ENCODE data around the gene INSL3. TPM values are rescaled to one million over a fixed set of nuclear protein-coding genes. Genes with fewer than 3 reads are reported as not detected.

INSL3 gene
- polyA plus RNA-seq, 3 donors, result 0.25 to 1.7 (median 0.64) TPM

DNA sequence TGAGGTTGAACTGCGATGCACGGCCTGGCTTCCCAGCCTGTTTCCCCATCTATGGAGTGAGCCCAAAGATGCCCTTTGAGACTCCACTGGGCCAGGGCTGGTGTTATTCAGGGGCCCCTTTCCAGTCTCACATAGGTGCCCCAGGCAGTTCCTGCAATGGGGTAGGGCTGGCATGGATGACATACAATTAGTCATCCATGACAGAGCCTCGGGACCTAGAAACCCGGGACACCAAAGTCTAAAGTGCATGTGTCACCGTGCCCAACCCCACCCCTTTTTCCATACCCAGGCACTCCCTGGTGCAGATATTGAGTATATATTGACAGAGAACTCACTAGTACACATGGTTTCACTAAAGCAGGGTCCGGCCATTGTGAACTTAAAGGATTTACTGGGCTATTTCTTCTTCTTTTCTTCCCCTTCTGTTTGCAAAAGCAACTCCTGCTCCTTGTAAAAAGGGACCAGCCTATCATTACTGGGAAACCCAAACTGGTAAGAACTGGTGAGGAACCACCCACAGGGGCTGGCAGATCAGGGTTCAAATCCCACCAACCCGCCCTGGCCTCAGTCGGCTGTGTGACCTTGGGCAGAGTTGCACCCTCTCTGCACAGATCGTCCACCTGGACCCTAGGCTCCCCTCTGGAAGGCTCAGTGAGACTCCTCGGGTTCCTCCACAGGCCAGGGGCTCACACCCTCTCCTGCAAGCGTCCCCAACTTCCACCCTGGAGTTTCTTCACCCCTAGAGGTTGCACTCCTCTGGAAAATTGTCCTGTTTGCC lies 23.7 kb downstream of the INSL3 start:
- no peak overlapping the region for H3K27ac ChIP-seq (ENCODE audit: low read depth in 1 of 2, low read length in 2 of 2)
- peaks cover 0 to 15% (median 0%) of the 10 kb centered on the region in 7 donors for H3K9me3 Mint-ChIP-seq
- H3K36me3 Mint-ChIP-seq, result no peaks in the 10 kb centered on the region
- H3K27ac Mint-ChIP-seq, result peak overlapping the region in 2 of 7 donors; percentile 52 to 84
- no peaks in the 10 kb centered on the region for H4K20me1 ChIP-seq (ENCODE audit: insufficient read depth, low read length)
- peaks cover 9 to 32% of the 10 kb centered on the region in 2 donors for H3K27me3 ChIP-seq (ENCODE audit: control insufficient read depth in 2 of 2, insufficient read depth in 2 of 2, low read length in 2 of 2)
- no peak overlapping the region for H2AFZ ChIP-seq (ENCODE audit: insufficient read depth, low read depth, low read length, poor library complexity, severe bottlenecking)
- peak; percentile 48 to 72 (median 50) for DNase-seq
- no peaks in the 10 kb centered on the region for H3K36me3 ChIP-seq (replicated peaks in 1 of 2; ENCODE audit: control insufficient read depth in 1 of 2, insufficient read depth in 2 of 2, low read length in 2 of 2)
- TF ChIP-seq, protein P1, sequence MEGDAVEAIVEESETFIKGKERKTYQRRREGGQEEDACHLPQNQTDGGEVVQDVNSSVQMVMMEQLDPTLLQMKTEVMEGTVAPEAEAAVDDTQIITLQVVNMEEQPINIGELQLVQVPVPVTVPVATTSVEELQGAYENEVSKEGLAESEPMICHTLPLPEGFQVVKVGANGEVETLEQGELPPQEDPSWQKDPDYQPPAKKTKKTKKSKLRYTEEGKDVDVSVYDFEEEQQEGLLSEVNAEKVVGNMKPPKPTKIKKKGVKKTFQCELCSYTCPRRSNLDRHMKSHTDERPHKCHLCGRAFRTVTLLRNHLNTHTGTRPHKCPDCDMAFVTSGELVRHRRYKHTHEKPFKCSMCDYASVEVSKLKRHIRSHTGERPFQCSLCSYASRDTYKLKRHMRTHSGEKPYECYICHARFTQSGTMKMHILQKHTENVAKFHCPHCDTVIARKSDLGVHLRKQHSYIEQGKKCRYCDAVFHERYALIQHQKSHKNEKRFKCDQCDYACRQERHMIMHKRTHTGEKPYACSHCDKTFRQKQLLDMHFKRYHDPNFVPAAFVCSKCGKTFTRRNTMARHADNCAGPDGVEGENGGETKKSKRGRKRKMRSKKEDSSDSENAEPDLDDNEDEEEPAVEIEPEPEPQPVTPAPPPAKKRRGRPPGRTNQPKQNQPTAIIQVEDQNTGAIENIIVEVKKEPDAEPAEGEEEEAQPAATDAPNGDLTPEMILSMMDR (IDR thresholded peaks at IDR 0.05), result no peak
- H3K79me2 ChIP-seq (ENCODE audit: insufficient read depth, low read length), result no peaks in the 10 kb centered on the region
- peaks cover 51 to 62% (median 56%) of the 10 kb centered on the region in 3 donors for H3K27me3 Mint-ChIP-seq (ENCODE audit: low read depth in 3 of 3)
- intact Hi-C loops (cut with micrococcal nuclease), result no loop called here
- 91% methylated on average over 5 of the region's 11 CpGs for WGBS (ENCODE audit: insufficient coverage)
- H3K4me2 ChIP-seq (replicated peaks; ENCODE audit: extremely low read depth, low read length, poor library complexity, severe bottlenecking), result no peak overlapping the region
- H3K9me3 ChIP-seq (replicated peaks in 1 of 2; ENCODE audit: control insufficient read depth in 1 of 2, insufficient read depth in 1 of 2, low read length in 2 of 2), result no peaks in the 10 kb centered on the region
- no peak overlapping the region for H3K4me3 ChIP-seq (replicated peaks in 1 of 3; ENCODE audit: low read depth in 2 of 3, low read length in 3 of 3)
- H3K9ac ChIP-seq (ENCODE audit: insufficient read depth, low read length, poor library complexity, severe bottlenecking), result no peak overlapping the region
- peaks cover 21% of the 10 kb centered on the region for H3K4me1 Mint-ChIP-seq
- H3K4me1 ChIP-seq (ENCODE audit: control insufficient read depth in 1 of 2, insufficient read depth in 2 of 2, low read length in 2 of 2), result peaks cover 11 to 18% of the 10 kb centered on the region in 2 donors
- peak overlapping the region in 1 of 2 donors; percentile 35 for H3K4me3 Mint-ChIP-seq

DNA sequence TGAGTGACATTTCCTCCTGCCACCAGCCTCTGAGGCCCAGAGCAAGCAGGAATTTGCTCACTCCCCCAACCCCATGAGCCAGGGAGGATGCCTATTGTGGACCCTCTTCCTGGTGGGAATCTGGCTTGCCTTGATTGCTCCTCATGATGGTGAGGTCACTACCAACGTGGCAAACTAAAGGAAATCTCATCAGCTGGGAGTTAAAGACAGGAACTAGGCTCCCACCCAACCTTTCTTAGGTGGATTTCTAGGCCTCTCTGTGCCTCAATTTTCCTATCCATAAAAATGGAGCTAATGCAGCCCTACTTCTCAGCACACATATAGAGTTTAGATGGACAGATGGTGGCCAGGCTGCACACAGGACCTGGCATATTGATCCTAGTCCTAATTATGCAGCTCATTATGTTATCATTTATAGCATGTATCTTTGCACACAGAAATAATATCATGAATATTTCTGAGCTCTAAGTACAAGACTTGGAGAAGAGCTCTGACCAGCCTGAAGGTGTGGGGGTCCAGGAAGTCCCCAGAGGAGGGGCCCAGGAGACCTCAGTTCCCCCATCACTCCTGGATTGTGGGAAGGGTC lies 24.4 kb downstream of the INSL3 start:
- peaks cover 0 to 15% (median 0%) of the 10 kb centered on the region in 7 donors for H3K9me3 Mint-ChIP-seq
- H3K4me3 Mint-ChIP-seq, result no peak overlapping the region
- H3K4me2 ChIP-seq (replicated peaks; ENCODE audit: extremely low read depth, low read length, poor library complexity, severe bottlenecking), result no peak overlapping the region

More for the DNA sequence above, 24.4 kb downstream of the INSL3 start:
- TF ChIP-seq, protein P1 (IDR thresholded peaks at IDR 0.05), result no peak
- H3K9me3 ChIP-seq (replicated peaks in 1 of 2; ENCODE audit: control insufficient read depth in 1 of 2, insufficient read depth in 1 of 2, low read length in 2 of 2), result no peaks in the 10 kb centered on the region
- Mint-ChIP-seq H3K27me3 (ENCODE audit: low read depth in 3 of 3) (peaks cover 50 to 65% (median 61%) of the 10 kb centered on the region in 3 donors), H3K27ac (no peak overlapping the region), H3K36me3 (no peaks in the 10 kb centered on the region), H3K4me1 (peaks cover 17% of the 10 kb centered on the region)
- DNase-seq, result no peak
- peaks cover 10 to 13% of the 10 kb centered on the region in 2 donors for H3K4me1 ChIP-seq (ENCODE audit: control insufficient read depth in 1 of 2, insufficient read depth in 2 of 2, low read length in 2 of 2)
- 71% methylated on average over 1 of the region's 1 CpG for WGBS (ENCODE audit: insufficient coverage)
- H3K79me2 ChIP-seq (ENCODE audit: insufficient read depth, low read length), result no peaks in the 10 kb centered on the region
- H3K4me3 ChIP-seq (replicated peaks in 1 of 3; ENCODE audit: low read depth in 2 of 3, low read length in 3 of 3), result no peak overlapping the region
- H4K20me1 ChIP-seq (ENCODE audit: insufficient read depth, low read length), result no peaks in the 10 kb centered on the region
- H3K27ac ChIP-seq (ENCODE audit: low read depth in 1 of 2, low read length in 2 of 2), result no peak overlapping the region
- intact Hi-C loops (cut with micrococcal nuclease), result no loop called here
- H3K36me3 ChIP-seq (replicated peaks in 1 of 2; ENCODE audit: control insufficient read depth in 1 of 2, insufficient read depth in 2 of 2, low read length in 2 of 2), result no peaks in the 10 kb centered on the region
- no peak overlapping the region for H3K9ac ChIP-seq (ENCODE audit: insufficient read depth, low read length, poor library complexity, severe bottlenecking)
- H3K27me3 ChIP-seq (ENCODE audit: control insufficient read depth in 2 of 2, insufficient read depth in 2 of 2, low read length in 2 of 2), result peaks cover 9 to 32% of the 10 kb centered on the region in 2 donors
- no peak overlapping the region for H2AFZ ChIP-seq (ENCODE audit: insufficient read depth, low read depth, low read length, poor library complexity, severe bottlenecking)

Data from CD14-positive monocyte (primary cell).